SK-N-MC (cell line): Measurements from ENCODE around the gene SDK1.

Experiments used
- DNase-seq: peaks from one replicate; pipeline ENCODE4 v3.0.0-alpha.2; 2011; ENCODE audit warnings: low read depth, low spot score
- H3K27ac ChIP-seq: fragments of 200-600 bp; sonication (generic); 2 replicates; pipeline ENCODE4 v1.5.1; 2016; ENCODE audit warnings: mixed run types
- H3K36me3 ChIP-seq: fragments of 200-600 bp; sonication (generic); 2 replicates; pipeline ENCODE4 v1.6.1; 2017; ENCODE audit warnings: antibody characterized with exemption, low read length, mixed read lengths; ENCODE audit not compliant: insufficient read depth
- H3K4me3 ChIP-seq: fragments of 200-600 bp; sonication (generic); 2 replicates; pipeline ENCODE4 v1.5.1; 2016
- H3K9ac ChIP-seq: fragments of 200-600 bp; sonication (generic); 2 replicates; pipeline ENCODE4 v1.8.0; 2017; ENCODE audit warnings: mixed run types, mixed read lengths; ENCODE audit not compliant: insufficient read length
- H3K9me3 ChIP-seq: fragments of 200-600 bp; sonication (generic); 2 replicates; pipeline ENCODE4 v1.6.1; 2017; ENCODE audit warnings: low read depth, mild to moderate bottlenecking, antibody characterized with exemption, low read length, moderate library complexity, mixed read lengths
- EZH2 ChIP-seq: fragments of 200-600 bp; sonication (generic); IDR thresholded peaks from one replicate; pipeline ENCODE4 v1.6.1; 2017; ENCODE audit warnings: antibody characterized with exemption
- FOXP2 ChIP-seq: optimal IDR thresholded peaks from 2 replicates; pipeline ENCODE3; 2011; ENCODE audit warnings: mild to moderate bottlenecking, moderate library complexity; ENCODE audit not compliant: insufficient read depth; ENCODE audit errors: extremely low read length, control extremely low read depth
- POLR2AphosphoS5 ChIP-seq: IDR thresholded peaks from 2 replicates; pipeline ENCODE4 v1.6.1; 2012; ENCODE audit warnings: mild to moderate bottlenecking, low read depth, low read length, borderline replicate concordance

Gene SDK1

DNA sequence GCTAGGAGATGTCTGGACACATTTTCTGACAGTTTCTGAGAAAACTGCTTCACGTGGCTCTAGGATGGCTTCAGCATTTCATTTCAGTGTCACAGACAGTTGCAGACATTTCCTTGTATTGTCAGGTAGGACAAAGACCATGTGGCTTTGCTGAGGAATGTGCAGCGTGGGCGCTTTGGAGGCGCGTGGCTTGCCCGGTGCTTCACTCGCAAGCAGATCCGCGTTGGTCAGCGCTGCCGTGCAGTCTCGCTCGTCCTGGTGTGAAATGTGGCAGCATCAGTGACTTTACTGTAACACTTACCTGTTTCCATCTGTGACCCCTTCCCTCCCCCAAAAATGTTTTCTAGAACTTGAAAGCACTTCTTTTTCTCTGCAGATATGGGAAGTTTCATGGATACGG lies 340.5 kb downstream of the SDK1 start:
- H3K9me3 ChIP-seq, result no peaks in the 10 kb centered on the region
- no peak overlapping the region for H3K27ac ChIP-seq
- TF ChIP-seq POLR2AphosphoS5, result no peak
- no peak for TF ChIP-seq EZH2
- TF ChIP-seq FOXP2, result no peak
- no peak for DNase-seq
- peaks cover 50% of the 10 kb centered on the region for H3K36me3 ChIP-seq
- H3K9ac ChIP-seq, result no peak overlapping the region
- H3K4me3 ChIP-seq, result no peak overlapping the region

DNA sequence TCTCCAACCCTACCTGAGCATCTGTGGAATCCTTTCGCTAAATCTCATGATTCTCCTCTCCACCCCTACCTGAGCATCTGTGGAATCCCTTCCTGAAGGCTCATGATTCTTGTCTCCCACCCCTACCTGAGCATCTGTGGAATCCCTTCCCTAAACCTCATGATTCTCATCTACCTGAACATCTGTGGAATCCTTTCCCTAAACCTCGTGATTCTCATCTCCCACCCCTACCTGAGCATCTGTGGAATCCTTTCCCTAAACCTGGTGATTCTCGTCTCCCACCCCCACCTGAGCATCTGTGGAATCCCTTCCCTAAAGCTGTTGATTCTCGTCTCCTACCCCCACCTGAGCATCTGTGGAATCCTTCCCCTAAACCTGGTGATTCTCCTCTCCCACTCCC lies 342.0 kb downstream of the SDK1 start:
- Histone ChIP-seq H3K36me3 (peaks cover 58% of the 10 kb centered on the region), H3K27ac (no peak overlapping the region), H3K4me3 (no peak overlapping the region), H3K9me3 (no peaks in the 10 kb centered on the region), H3K9ac (no peak overlapping the region)
- no peak for DNase-seq
- TF ChIP-seq POLR2AphosphoS5 (no peak), EZH2 (no peak), FOXP2 (no peak)

DNA sequence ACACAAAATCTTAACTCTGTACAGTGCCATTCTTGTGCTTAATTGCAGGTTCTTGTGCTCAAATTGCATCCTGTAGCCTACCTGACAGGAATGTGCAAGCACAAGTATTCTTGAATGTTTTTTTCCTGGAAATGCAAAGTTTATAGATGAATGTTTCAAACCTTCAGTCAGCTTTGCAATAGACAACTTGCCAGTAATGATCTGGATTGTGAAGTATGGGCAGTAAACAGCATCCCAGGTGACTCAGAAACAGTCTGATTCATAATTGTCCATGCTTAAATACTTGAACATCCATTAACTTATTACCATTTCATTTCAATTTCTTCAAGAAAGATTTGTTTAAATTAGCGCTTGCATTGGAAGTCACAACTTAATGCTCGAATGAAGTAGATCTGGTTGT lies 347.2 kb downstream of the SDK1 start:
- H3K4me3 ChIP-seq, result no peak overlapping the region
- no peak for TF ChIP-seq POLR2AphosphoS5
- no peak for TF ChIP-seq FOXP2
- no peak for TF ChIP-seq EZH2
- H3K27ac ChIP-seq, result no peak overlapping the region
- H3K36me3 ChIP-seq, result peaks cover 33% of the 10 kb centered on the region
- no peaks in the 10 kb centered on the region for H3K9me3 ChIP-seq
- H3K9ac ChIP-seq, result no peak overlapping the region
- DNase-seq, result no peak

DNA sequence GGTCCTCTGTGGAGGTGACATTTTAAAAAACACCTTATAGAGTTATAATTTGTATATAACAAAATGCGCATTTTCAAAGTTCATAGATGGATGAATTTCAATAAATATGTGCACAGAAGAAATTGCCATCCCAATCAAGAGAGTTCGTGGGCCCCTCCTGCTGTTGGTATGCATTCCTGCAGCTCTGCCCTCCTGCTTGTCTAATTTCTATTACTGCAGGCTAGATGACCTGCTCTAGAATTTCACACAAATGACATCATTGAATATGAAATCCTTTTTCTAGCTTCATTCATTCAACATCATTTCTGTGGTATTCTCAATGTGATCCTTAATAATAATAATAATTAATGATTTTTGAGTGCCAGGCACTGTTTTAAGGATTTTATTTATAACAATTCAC lies 348.2 kb downstream of the SDK1 start:
- no peaks in the 10 kb centered on the region for H3K9me3 ChIP-seq
- DNase-seq, result no peak
- no peak overlapping the region for H3K4me3 ChIP-seq
- H3K9ac ChIP-seq, result no peak overlapping the region
- no peak for TF ChIP-seq EZH2
- TF ChIP-seq FOXP2, result no peak
- no peak for TF ChIP-seq POLR2AphosphoS5
- no peak overlapping the region for H3K27ac ChIP-seq
- H3K36me3 ChIP-seq, result peaks cover 37% of the 10 kb centered on the region

DNA sequence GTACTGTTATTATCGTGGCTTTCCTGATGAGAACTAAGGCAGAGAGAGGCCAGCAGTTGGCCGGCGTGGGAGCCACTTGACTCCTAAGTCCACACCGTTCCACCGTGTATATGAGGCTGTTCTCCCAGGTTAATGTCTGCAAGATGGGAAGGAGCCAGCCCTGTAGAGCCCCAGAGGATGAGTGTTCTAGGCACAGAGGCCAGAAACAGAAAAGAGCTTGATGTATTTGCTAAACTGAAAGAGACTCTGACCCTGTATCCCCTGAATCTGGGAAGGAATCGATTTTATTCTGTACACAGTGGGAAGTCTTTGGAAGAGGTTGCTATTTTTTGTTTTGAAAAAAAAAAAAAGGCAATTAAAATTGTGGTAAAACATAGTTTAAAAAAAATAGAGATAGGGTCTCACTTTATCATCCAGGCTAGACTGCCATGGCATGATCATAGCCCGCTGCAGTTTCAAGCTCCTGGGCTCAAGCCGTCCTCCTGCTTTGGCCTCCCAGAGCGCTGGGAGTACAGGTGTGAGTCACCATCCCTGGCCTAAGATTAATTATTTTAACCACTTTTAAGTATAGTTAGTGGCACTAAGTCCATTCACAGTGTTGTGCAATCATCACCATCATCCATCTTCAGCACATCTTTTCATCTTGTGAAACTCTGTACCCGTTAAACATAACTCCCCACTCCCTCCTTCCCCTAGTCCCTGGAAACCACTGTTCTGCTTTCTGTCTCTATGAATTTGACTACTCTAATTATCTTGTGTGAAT lies 348.8 kb downstream of the SDK1 start:
- H3K27ac ChIP-seq, result no peak overlapping the region

DNA sequence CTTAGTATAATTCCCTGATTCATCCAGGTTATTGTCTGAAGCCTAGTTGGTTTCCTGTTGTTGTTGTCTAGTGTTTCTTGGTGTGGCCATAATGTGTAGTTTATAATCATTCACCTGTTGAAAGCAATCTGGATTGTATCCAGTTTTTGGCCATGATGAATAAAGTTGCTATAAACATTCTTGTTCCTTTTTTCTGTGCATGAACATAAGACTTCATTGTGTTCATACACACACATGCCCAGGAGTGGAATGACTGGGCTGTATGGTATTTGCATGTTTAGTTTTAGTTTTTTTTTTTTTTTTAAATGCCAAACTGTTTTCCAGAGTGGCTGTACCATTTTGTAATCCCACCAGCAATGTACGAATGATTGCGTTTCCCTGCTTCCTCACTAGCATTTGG lies 349.8 kb downstream of the SDK1 start:
- DNase-seq, result no peak
- H3K36me3 ChIP-seq, result peaks cover 34% of the 10 kb centered on the region; the same call in 1 of the 2 replicates
- H3K27ac ChIP-seq, result no peak overlapping the region
- H3K9ac ChIP-seq, result no peak overlapping the region
- no peaks in the 10 kb centered on the region for H3K9me3 ChIP-seq
- TF ChIP-seq FOXP2 (no peak), POLR2AphosphoS5 (no peak), EZH2 (no peak)
- no peak overlapping the region for H3K4me3 ChIP-seq

More for the DNA sequence above, 348.8 kb downstream of the SDK1 start:
- H3K9ac ChIP-seq, result no peak overlapping the region
- no peak overlapping the region for H3K4me3 ChIP-seq
- DNase-seq, result no peak
- peaks cover 37% of the 10 kb centered on the region for H3K36me3 ChIP-seq
- no peaks in the 10 kb centered on the region for H3K9me3 ChIP-seq
- TF ChIP-seq POLR2AphosphoS5 (no peak), EZH2 (no peak), FOXP2 (no peak)

DNA sequence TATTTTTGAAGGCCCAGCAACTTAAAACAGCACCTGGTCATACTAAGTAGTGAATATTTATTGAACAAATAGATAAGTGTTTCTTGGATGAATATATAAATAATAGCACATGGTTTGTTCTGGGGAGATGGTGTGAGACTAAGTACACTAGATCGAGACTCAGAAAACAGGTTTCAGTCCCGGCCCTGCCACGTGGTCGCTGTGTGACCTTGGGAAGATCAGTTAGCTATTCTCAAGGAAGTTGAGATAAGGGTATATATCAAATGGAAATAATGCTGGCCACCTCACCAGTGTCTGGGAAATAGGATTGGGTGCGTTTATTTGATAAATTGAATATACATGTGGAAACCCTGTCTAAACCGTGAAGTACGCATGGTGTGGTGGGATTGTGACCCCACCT lies 354.6 kb downstream of the SDK1 start:
- Histone ChIP-seq H3K9ac (no peak overlapping the region), H3K4me3 (no peak overlapping the region), H3K9me3 (no peaks in the 10 kb centered on the region), H3K36me3 (peaks cover 19% of the 10 kb centered on the region; the same call in 1 of the 2 replicates), H3K27ac (no peak overlapping the region)
- no peak for DNase-seq
- TF ChIP-seq EZH2 (no peak), FOXP2 (no peak), POLR2AphosphoS5 (no peak)

DNA sequence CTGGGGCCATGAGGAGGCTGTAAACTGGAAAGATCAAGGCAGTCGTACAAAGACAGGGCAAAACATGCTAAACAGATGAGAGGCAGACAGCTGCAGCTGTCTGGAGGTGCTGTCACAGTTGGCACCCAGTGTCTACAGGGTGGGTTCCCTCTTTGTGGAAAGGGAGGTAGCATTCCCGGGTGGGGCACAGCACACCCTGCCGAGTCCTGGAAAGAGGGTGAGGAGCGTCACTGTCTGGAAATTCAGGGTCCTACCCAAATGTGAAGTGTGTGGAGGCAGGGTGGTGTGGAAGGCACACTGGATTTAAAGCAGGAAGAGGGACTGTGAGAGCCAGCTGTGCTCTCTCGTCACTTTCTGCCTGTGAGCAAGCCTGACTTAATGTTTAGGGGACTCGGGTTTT lies 356.2 kb downstream of the SDK1 start:
- Histone ChIP-seq H3K9me3 (no peaks in the 10 kb centered on the region), H3K9ac (no peak overlapping the region), H3K4me3 (no peak overlapping the region), H3K36me3 (peaks cover 13% of the 10 kb centered on the region; the same call in 1 of the 2 replicates), H3K27ac (no peak overlapping the region)
- DNase-seq, result no peak
- TF ChIP-seq FOXP2 (no peak), POLR2AphosphoS5 (no peak), EZH2 (no peak)
